ENCODE results near the gene MPLKIP. TPM values are rescaled to one million over a fixed set of nuclear protein-coding genes. Genes with fewer than 3 reads are reported as not detected.
"Not testable (repeated sequence)": the region's sequence is repeated elsewhere in the genome, so short reads cannot be mapped to it uniquely, and the experiment has no call there.

The MPLKIP gene
- total and polyA plus RNA-seq, 12 donors, result 11.3 to 30.7 (median 15.8) TPM

DNA sequence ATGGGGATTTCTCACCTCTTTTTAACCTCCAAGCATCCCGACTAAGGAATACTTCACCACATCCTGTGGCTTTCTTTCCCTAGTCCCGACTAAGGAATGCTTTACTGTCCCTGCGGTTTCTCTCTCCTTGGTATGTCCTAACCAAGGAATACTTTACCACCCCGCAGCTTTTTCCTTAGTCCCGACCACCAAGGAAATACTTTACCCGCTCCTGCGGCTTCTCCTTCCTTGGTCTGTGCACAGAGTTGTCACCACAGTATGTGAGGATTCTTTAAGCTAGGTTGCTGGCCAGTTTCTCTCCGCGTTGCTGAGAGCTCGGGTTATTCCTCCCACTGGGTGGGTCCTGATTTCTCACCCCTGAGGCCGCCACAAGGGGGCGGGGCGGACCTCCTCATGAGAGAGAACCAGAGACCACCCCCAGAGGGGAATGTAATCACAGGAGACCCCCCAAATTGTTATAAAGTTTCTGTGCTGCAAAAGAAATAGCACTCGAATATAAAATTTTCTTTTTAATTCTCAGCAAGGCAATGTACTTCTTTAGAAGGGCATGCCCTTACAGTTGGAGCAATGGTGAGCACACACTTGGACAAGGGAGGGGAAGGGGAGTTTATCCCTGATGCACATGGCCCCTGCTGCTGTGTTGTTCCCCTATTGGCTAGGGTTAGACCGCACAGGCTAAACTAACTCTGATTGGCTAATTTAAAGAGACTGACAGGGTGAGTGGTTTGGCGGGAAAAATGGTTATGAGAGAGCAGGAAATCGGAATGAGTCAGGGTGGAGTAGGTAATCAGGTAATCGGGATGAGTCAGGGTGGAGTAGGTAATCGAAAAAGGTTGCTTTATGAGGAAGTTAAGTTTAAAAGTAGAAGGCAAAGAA, 13.2 kb upstream of the MPLKIP start:
- ATAC-seq (no peak), DNase-seq (no peak)
- no peaks in the 10 kb centered on the region for H3K9me3 ChIP-seq
- no peaks in the 10 kb centered on the region for H3K4me1 ChIP-seq
- H3K4me3 ChIP-seq, result no peak overlapping the region
- H3K36me3 ChIP-seq, result no peaks in the 10 kb centered on the region
- intact Hi-C loops (cut with DNase I), result no loop called here
- 83 to 86% methylated on average over 19 of the region's 19 CpGs for WGBS, 2 donors
- H3K27ac ChIP-seq, result no peak overlapping the region
- TF ChIP-seq CTCF (IDR thresholded peaks at IDR 0.05), result no peak
- H3K27me3 ChIP-seq, result no peaks in the 10 kb centered on the region

DNA sequence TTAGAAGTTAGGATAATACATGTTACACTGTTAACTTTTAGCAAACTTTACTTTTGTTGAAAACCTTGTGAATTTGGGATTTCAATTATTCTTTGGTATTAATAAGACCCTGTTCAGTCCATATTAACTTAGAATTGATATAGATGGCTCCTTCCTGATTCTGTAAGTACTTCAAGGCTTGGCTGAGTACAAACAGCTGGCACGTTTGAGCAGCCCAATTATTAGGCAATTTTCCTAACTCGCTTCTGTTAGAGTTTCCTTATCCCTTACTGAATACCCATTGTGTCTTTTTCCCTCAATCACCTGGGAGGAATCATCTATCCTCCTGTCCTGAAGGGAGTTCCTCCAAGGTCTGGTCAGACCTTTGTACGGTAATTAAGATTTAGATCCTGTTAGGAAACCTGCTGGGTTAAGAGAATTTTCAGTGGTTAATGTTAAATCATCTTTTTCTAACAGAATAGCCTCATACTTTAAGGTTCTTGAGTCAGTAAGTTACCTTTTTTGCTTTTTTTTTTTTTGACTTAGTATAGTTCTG, 11.2 kb upstream of the MPLKIP start:
- 77 to 81% methylated on average over 3 of the region's 3 CpGs for WGBS, 2 donors
- H3K4me1 ChIP-seq, ATAC-seq, H3K36me3 ChIP-seq, DNase-seq, H3K9me3 ChIP-seq, H3K27ac ChIP-seq, H3K4me3 ChIP-seq, H3K27me3 ChIP-seq: not testable (repeated sequence)
- intact Hi-C loops (cut with DNase I), result loop anchor here in 1 of 10 donors (1.0 kb wide), 1 partner anchor 33 kb away; no protein-coding TSS in a partner anchor

- not testable (repeated sequence) for H3K9me3 ChIP-seq
These were observed 7.5 kb upstream of the MPLKIP start for GRCh38 chr7:40141916-40142315.

GRCh38 chr7:40139891-40140290, 5.5 kb upstream of the MPLKIP start:
- WGBS, 2 donors, result 96 to 98% methylated on average over 13 of the region's 13 CpGs
- not testable (repeated sequence) for H3K36me3 ChIP-seq, DNase-seq, ATAC-seq, H3K4me1 ChIP-seq, H3K4me3 ChIP-seq, H3K27ac ChIP-seq, H3K9me3 ChIP-seq
- peaks cover 0 to 15% (median 0%) of the 10 kb centered on the region in 7 donors for H3K27me3 ChIP-seq
- intact Hi-C loops (cut with DNase I), result loop anchor here in 2 of 10 donors (5.0 to 10.0 kb wide), 2 partner anchors 243 to 245 kb away; no protein-coding TSS in a partner anchor

More at GRCh38 chr7:40141916-40142315, 7.5 kb upstream of the MPLKIP start:
- H3K36me3 ChIP-seq; intact Hi-C loops (cut with DNase I); DNase-seq; H3K27ac ChIP-seq; H3K4me1 ChIP-seq; ATAC-seq; H3K4me3 ChIP-seq; H3K27me3 ChIP-seq: not testable (repeated sequence)
- 88 to 90% methylated on average over 5 of the region's 5 CpGs for WGBS, 2 donors

- WGBS, 2 donors, result 91 to 97% methylated on average over 5 of the region's 5 CpGs
- no peak overlapping the region for H3K27ac ChIP-seq
- H3K36me3 ChIP-seq, result no peaks in the 10 kb centered on the region
- TF ChIP-seq CTCF (IDR thresholded peaks at IDR 0.05), result no peak
- peaks cover 0 to 15% (median 0%) of the 10 kb centered on the region in 7 donors for H3K27me3 ChIP-seq
- H3K9me3 ChIP-seq, result no peaks in the 10 kb centered on the region
- no peak overlapping the region for H3K4me3 ChIP-seq
- no peak for DNase-seq
- ATAC-seq, result no peak
- H3K4me1 ChIP-seq, result peaks cover 0 to 7% (median 0%) of the 10 kb centered on the region in 9 donors
- intact Hi-C loops (cut with DNase I), result loop anchor here in 2 of 10 donors (5.0 to 10.0 kb wide), 2 partner anchors 242 to 244 kb away; no protein-coding TSS in a partner anchor
These were observed 4.6 kb upstream of the MPLKIP start for GRCh38 chr7:40138973-40139372.

Data from heart right ventricle (tissue), 16 donors.